SK-N-SH treated with all-trans-retinoic acid at 6 μM for 48 hours (cell line): Measurements from ENCODE around the gene CYP3A5.
A peak's percentile ranks its signal among the peaks of the same experiment; 100 is the strongest.

Source experiments
- ATAC-seq: fragments of 200-7000 bp; cut with Tn5 transposase; 3 replicates; pipeline ENCODE4 v1.9.1; 2020; ENCODE audit warnings: mild to moderate bottlenecking, moderate library complexity
- BACH2 ChIP-seq: fragments of 250-450 bp; sonication (Bioruptor Pico); IDR thresholded peaks from 2 replicates; pipeline ENCODE4 v1.9.0; 2021; ENCODE audit warnings: mild to moderate bottlenecking, borderline replicate concordance
- CSDC2 ChIP-seq: fragments of 250-450 bp; sonication (Bioruptor Pico); IDR thresholded peaks from 2 replicates; pipeline ENCODE4 v1.5.0; 2020; ENCODE audit warnings: mild to moderate bottlenecking, moderate library complexity
- ESRRG ChIP-seq: fragments of 250-450 bp; sonication (Bioruptor Pico); IDR thresholded peaks from 2 replicates; pipeline ENCODE4 v1.6.1; 2021; ENCODE audit warnings: mild to moderate bottlenecking
- ISL1 ChIP-seq: fragments of 250-450 bp; sonication (Bioruptor Pico); IDR thresholded peaks from 2 replicates; pipeline ENCODE4 v2.1.2; 2022; ENCODE audit warnings: mild to moderate bottlenecking, moderate library complexity
- OSR1 ChIP-seq: fragments of 250-450 bp; sonication (Bioruptor Pico); IDR thresholded peaks from 2 replicates; pipeline ENCODE4 v1.8.0; 2022; ENCODE audit warnings: moderate library complexity, mild to moderate bottlenecking, inconsistent platforms
- PPARA ChIP-seq: fragments of 250-450 bp; sonication (Bioruptor Pico); IDR thresholded peaks from 2 replicates; pipeline ENCODE4 v1.5.0; 2020; ENCODE audit warnings: mild to moderate bottlenecking, borderline replicate concordance
- RARB ChIP-seq: fragments of 250-450 bp; sonication (Bioruptor Pico); IDR thresholded peaks from 2 replicates; pipeline ENCODE4 v1.8.0; 2021; ENCODE audit warnings: mild to moderate bottlenecking, moderate library complexity
- SNAI2 ChIP-seq: fragments of 250-450 bp; sonication (Bioruptor Pico); IDR thresholded peaks from 2 replicates; pipeline ENCODE4 v1.5.0; 2020; ENCODE audit warnings: mild to moderate bottlenecking, moderate library complexity
- TCF4 ChIP-seq: fragments of 250-450 bp; sonication (Bioruptor Pico); IDR thresholded peaks from 2 replicates; pipeline ENCODE4 v1.8.0; 2021; ENCODE audit warnings: mild to moderate bottlenecking, moderate library complexity, borderline replicate concordance
- TOX ChIP-seq: fragments of 250-450 bp; sonication (Bioruptor Pico); IDR thresholded peaks from 2 replicates; pipeline ENCODE4 v1.8.0; 2021; ENCODE audit warnings: mild to moderate bottlenecking, moderate library complexity, borderline replicate concordance
- ZC3H10 ChIP-seq: fragments of 250-450 bp; sonication (Bioruptor Pico); IDR thresholded peaks from 2 replicates; pipeline ENCODE4 v1.5.1; 2021; ENCODE audit warnings: mild to moderate bottlenecking, moderate library complexity
- ZFP3 ChIP-seq: fragments of 250-450 bp; sonication (Bioruptor Pico); IDR thresholded peaks from 2 replicates; pipeline ENCODE4 v1.5.0; 2020; ENCODE audit warnings: mild to moderate bottlenecking, moderate library complexity
- ZFP30 ChIP-seq: fragments of 450-650 bp; formaldehyde crosslinking; IDR thresholded peaks from 2 replicates; pipeline ENCODE4 v1.5.0; 2022; ENCODE audit warnings: mild to moderate bottlenecking, moderate library complexity
- ZNF70 ChIP-seq: fragments of 450-650 bp; formaldehyde crosslinking; IDR thresholded peaks from 2 replicates; pipeline ENCODE4 v1.5.0; 2020; ENCODE audit warnings: mild to moderate bottlenecking, moderate library complexity
- ZNF8 ChIP-seq: fragments of 450-650 bp; formaldehyde crosslinking; IDR thresholded peaks from 2 replicates; pipeline ENCODE4 v1.5.0; 2020; ENCODE audit warnings: mild to moderate bottlenecking, moderate library complexity
- TF ChIP-seq, protein P1 (sequence below): fragments of 250-450 bp; sonication (Bioruptor Pico); IDR thresholded peaks from 2 replicates; pipeline ENCODE4 v1.8.0; 2021; ENCODE audit warnings: low read depth, mild to moderate bottlenecking, moderate library complexity, borderline replicate concordance
- TF ChIP-seq, protein P2 (sequence below): fragments of 250-450 bp; sonication (Bioruptor Pico); IDR thresholded peaks from 2 replicates; pipeline ENCODE4 v1.5.1; 2020; ENCODE audit warnings: low read depth, mild to moderate bottlenecking, moderate library complexity
- TF ChIP-seq, protein P3 (sequence below): fragments of 250-450 bp; sonication (Bioruptor Pico); IDR thresholded peaks from 2 replicates; pipeline ENCODE4 v1.8.0; 2020; ENCODE audit warnings: mild to moderate bottlenecking, moderate library complexity, borderline replicate concordance
- TF ChIP-seq, protein P4 (sequence below): fragments of 250-450 bp; sonication (Bioruptor Pico); IDR thresholded peaks from 2 replicates; pipeline ENCODE4 v1.5.1; 2021; ENCODE audit warnings: mild to moderate bottlenecking, moderate library complexity
- TF ChIP-seq, protein P5 (sequence below): fragments of 250-450 bp; sonication (Bioruptor Pico); IDR thresholded peaks from 2 replicates; pipeline ENCODE4 v1.5.0; 2020; ENCODE audit warnings: mild to moderate bottlenecking, moderate library complexity

Gene CYP3A5

DNA sequence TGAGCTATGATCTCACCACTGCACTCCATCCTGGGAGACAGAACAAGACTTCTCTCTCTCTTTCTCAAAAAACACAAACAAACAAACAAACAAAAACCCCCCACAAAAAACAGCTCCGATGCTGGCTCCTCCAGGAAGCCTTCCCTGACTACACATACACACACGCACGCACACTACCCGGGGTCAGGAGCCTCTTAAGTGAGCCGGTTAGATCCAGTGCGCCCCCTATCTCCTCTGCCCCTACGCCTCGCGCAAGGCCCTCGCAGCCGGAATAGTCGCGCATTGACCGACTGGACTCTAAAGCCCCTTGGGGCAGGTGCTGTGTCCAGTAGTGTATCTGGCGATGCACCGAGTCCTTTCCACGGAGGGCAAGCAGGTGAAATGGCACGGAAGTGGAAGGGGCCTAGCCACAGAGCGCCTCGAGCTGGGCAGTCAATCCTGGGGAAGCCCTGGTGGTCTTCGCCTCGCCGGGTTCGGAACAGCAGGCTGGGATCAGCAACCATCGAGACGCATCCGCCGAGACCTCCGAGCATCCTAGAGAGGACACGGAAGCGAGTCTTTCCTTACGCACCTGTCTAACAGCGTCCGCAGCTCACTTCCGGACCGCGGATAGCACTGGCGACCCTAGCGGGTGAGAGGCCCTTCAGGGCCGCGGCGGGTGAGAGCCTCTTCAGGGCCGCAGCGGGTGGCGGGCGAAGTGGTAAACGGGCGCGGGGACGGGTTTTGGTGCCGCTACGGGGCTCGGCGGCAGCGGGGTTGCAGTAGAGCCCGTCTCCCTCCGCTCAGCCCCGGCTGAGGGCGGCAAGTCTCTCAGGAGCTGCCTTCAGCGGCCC lies 63.2 kb downstream of the CYP3A5 start, which contains the start of gene ZSCAN25 (continued):
- TF ChIP-seq, protein P1, sequence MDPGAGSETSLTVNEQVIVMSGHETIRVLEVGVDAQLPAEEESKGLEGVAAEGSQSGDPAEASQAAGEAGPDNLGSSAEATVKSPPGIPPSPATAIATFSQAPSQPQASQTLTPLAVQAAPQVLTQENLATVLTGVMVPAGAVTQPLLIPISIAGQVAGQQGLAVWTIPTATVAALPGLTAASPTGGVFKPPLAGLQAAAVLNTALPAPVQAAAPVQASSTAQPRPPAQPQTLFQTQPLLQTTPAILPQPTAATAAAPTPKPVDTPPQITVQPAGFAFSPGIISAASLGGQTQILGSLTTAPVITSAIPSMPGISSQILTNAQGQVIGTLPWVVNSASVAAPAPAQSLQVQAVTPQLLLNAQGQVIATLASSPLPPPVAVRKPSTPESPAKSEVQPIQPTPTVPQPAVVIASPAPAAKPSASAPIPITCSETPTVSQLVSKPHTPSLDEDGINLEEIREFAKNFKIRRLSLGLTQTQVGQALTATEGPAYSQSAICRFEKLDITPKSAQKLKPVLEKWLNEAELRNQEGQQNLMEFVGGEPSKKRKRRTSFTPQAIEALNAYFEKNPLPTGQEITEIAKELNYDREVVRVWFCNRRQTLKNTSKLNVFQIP = peak; percentile 18; the same call in 1 of the 2 replicates
- TF ChIP-seq TCF4 (CRISPR knock-in tag) (peak; percentile 9; the same call in 1 of the 2 replicates), PPARA (CRISPR knock-in tag) (no peak), ESRRG (CRISPR knock-in tag) (no peak), BACH2 (0 out of 2 replicates have a peak, but pooled peaks have one; percentile 60), ZC3H10 (CRISPR knock-in tag) (no peak), OSR1 (CRISPR knock-in tag) (no peak), ZFP3 (CRISPR knock-in tag) (peak; percentile 89), SNAI2 (CRISPR knock-in tag) (peak; percentile 95; the same call in 1 of the 2 replicates), ZNF70 (CRISPR knock-in tag) (no peak), RARB (CRISPR knock-in tag) (no peak), TOX (no peak)
- TF ChIP-seq, protein P2, sequence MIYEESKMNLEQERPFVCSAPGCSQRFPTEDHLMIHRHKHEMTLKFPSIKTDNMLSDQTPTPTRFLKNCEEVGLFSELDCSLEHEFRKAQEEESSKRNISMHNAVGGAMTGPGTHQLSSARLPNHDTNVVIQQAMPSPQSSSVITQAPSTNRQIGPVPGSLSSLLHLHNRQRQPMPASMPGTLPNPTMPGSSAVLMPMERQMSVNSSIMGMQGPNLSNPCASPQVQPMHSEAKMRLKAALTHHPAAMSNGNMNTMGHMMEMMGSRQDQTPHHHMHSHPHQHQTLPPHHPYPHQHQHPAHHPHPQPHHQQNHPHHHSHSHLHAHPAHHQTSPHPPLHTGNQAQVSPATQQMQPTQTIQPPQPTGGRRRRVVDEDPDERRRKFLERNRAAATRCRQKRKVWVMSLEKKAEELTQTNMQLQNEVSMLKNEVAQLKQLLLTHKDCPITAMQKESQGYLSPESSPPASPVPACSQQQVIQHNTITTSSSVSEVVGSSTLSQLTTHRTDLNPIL (CRISPR knock-in tag) = peak; percentile 9; the same call in 1 of the 2 replicates
- TF ChIP-seq, protein P3, sequence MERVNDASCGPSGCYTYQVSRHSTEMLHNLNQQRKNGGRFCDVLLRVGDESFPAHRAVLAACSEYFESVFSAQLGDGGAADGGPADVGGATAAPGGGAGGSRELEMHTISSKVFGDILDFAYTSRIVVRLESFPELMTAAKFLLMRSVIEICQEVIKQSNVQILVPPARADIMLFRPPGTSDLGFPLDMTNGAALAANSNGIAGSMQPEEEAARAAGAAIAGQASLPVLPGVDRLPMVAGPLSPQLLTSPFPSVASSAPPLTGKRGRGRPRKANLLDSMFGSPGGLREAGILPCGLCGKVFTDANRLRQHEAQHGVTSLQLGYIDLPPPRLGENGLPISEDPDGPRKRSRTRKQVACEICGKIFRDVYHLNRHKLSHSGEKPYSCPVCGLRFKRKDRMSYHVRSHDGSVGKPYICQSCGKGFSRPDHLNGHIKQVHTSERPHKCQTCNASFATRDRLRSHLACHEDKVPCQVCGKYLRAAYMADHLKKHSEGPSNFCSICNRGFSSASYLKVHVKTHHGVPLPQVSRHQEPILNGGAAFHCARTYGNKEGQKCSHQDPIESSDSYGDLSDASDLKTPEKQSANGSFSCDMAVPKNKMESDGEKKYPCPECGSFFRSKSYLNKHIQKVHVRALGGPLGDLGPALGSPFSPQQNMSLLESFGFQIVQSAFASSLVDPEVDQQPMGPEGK (CRISPR knock-in tag) = no peak

DNA sequence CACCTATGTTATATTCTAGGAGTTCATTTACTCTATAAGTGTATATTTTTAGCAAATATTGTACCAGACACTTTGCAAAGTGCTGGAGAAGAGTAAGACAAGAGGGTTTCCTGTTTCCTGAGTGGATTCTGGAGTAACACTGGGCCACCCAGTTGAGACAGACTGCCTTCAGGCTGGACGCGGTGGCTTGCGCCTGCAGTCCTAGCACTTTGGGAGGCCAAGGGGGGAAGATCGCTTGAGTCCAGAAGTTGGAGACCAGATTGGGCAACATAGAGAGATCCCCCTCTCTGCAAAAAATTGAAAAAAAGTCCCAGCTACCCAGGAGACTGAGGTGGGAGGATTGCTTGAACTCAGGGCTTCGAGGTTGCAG lies 63.8 kb downstream of the CYP3A5 start:
- no peak for ATAC-seq
- TF ChIP-seq, protein P1 = no peak
- TF ChIP-seq ZFP3 (CRISPR knock-in tag) = no peak
- TF ChIP-seq, protein P2 (CRISPR knock-in tag) = no peak
- TF ChIP-seq RARB (CRISPR knock-in tag) = no peak
- TF ChIP-seq ESRRG (CRISPR knock-in tag) = no peak

DNA sequence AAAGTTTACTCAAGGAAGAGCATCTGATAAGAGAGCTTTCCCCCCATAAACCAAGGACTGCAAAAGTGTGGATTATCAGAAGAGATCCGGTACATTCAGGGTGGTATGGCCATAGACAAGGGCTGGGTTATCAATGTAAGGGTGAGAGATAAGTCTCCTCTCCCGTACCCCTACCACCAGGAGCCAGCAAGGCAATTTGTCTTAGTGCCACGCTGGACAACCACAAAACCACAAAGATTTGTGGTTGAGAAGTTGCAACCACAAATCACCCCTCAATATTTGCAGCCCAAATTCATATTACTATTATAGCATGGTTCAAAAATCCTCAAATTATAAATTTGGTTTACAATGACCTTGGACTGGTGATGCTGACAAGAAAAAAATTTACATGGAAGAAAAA lies 65.3 kb downstream of the CYP3A5 start:
- ATAC-seq = no peak

More for the DNA sequence above, 65.3 kb downstream of the CYP3A5 start:
- no peak for TF ChIP-seq ZFP3 (CRISPR knock-in tag)
- TF ChIP-seq, protein P4, sequence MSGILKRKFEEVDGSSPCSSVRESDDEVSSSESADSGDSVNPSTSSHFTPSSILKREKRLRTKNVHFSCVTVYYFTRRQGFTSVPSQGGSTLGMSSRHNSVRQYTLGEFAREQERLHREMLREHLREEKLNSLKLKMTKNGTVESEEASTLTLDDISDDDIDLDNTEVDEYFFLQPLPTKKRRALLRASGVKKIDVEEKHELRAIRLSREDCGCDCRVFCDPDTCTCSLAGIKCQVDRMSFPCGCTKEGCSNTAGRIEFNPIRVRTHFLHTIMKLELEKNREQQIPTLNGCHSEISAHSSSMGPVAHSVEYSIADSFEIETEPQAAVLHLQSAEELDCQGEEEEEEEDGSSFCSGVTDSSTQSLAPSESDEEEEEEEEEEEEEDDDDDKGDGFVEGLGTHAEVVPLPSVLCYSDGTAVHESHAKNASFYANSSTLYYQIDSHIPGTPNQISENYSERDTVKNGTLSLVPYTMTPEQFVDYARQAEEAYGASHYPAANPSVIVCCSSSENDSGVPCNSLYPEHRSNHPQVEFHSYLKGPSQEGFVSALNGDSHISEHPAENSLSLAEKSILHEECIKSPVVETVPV (CRISPR knock-in tag) = no peak
- no peak for TF ChIP-seq BACH2
- no peak for TF ChIP-seq PPARA (CRISPR knock-in tag)
- no peak for TF ChIP-seq ZFP30 (CRISPR knock-in tag)
- no peak for TF ChIP-seq ZC3H10 (CRISPR knock-in tag)
- TF ChIP-seq ESRRG (CRISPR knock-in tag) = no peak
- TF ChIP-seq TOX = no peak
- no peak for TF ChIP-seq ZNF8
- no peak for TF ChIP-seq CSDC2
- TF ChIP-seq TCF4 (CRISPR knock-in tag) = no peak
- no peak for TF ChIP-seq RARB (CRISPR knock-in tag)
- TF ChIP-seq, protein P2 (CRISPR knock-in tag) = no peak
- TF ChIP-seq, protein P5, sequence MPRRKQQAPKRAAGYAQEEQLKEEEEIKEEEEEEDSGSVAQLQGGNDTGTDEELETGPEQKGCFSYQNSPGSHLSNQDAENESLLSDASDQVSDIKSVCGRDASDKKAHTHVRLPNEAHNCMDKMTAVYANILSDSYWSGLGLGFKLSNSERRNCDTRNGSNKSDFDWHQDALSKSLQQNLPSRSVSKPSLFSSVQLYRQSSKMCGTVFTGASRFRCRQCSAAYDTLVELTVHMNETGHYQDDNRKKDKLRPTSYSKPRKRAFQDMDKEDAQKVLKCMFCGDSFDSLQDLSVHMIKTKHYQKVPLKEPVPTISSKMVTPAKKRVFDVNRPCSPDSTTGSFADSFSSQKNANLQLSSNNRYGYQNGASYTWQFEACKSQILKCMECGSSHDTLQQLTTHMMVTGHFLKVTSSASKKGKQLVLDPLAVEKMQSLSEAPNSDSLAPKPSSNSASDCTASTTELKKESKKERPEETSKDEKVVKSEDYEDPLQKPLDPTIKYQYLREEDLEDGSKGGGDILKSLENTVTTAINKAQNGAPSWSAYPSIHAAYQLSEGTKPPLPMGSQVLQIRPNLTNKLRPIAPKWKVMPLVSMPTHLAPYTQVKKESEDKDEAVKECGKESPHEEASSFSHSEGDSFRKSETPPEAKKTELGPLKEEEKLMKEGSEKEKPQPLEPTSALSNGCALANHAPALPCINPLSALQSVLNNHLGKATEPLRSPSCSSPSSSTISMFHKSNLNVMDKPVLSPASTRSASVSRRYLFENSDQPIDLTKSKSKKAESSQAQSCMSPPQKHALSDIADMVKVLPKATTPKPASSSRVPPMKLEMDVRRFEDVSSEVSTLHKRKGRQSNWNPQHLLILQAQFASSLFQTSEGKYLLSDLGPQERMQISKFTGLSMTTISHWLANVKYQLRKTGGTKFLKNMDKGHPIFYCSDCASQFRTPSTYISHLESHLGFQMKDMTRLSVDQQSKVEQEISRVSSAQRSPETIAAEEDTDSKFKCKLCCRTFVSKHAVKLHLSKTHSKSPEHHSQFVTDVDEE (CRISPR knock-in tag) = no peak
- TF ChIP-seq OSR1 (CRISPR knock-in tag) = no peak
- TF ChIP-seq SNAI2 (CRISPR knock-in tag) = no peak
- no peak for TF ChIP-seq ISL1
